Osteocyte (in vitro differentiated cells): Measurements from ENCODE around the gene ATP10B. TPM values are rescaled to one million over a fixed set of nuclear protein-coding genes. Genes with fewer than 3 reads are reported as not detected.

Experiments
- DNase-seq: peaks from one replicate; pipeline ENCODE4 v3.0.0; 2021; ENCODE audit warnings: mixed read lengths; ENCODE audit not compliant: unreplicated experiment; ENCODE audit errors: extremely low spot score
- H3K27ac Mint-ChIP-seq: one replicate; pipeline ENCODE4 v1.8.0; 2021; ENCODE audit warnings: mild to moderate bottlenecking, mixed read lengths; ENCODE audit not compliant: unreplicated experiment
- H3K27me3 Mint-ChIP-seq: one replicate; pipeline ENCODE4 v1.8.0; 2021; ENCODE audit warnings: mixed read lengths; ENCODE audit not compliant: unreplicated experiment
- H3K36me3 Mint-ChIP-seq: one replicate; pipeline ENCODE4 v1.8.0; 2021; ENCODE audit warnings: mixed read lengths; ENCODE audit not compliant: unreplicated experiment
- H3K4me1 Mint-ChIP-seq: one replicate; pipeline ENCODE4 v1.8.0; 2021; ENCODE audit warnings: mixed read lengths; ENCODE audit not compliant: unreplicated experiment
- H3K4me3 Mint-ChIP-seq: one replicate; pipeline ENCODE4 v1.8.0; 2021; ENCODE audit warnings: mild to moderate bottlenecking, moderate library complexity, mixed read lengths; ENCODE audit not compliant: unreplicated experiment
- H3K9me3 Mint-ChIP-seq: one replicate; pipeline ENCODE4 v1.8.0; 2021; ENCODE audit warnings: mixed read lengths; ENCODE audit not compliant: unreplicated experiment
- total RNA-seq: library from RNA; stranded (reverse); gene quantifications from 2 replicates; pipeline ENCODE4 v1.2.1, GENCODE V29; 2021
- TF ChIP-seq, protein P1 (sequence below): fragments of 200-600 bp; sonication (generic); IDR thresholded peaks from 2 replicates; pipeline ENCODE4 v1.5.0; 2021; ENCODE audit warnings: antibody characterized with exemption, mild to moderate bottlenecking, moderate library complexity

The ATP10B gene
- total RNA-seq, 1 donor from 2014 or later, result not detected

DNA sequence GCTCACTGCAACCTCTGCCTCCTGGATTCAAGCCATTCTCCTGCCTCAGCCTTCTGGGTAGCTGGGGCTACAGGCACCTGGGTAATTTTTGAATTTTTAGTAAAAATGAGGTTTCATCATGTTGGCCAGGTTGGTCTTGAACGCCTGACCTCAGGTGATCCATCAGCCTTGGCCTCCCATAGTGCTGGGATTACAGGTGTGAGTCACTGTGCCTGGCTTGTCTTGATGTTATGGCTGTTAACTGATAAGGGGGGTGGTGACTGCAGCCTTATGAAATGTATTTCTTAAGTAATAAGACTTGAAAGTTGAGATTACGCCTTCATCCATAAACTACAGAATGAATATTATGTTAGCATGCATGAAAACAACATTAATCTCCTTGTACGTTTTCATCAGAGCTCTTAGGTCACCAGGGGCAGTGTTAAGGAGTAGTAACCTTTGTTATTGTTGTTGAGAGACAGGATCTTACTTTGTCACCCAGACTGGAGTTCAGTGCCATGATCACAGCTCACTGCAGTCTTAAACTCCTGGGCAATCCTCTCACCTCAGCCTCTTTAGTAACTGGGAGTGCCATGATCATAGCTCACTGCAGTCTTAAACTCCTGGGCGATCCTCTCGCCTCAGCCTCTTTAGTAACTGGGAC, 148.3 kb downstream of the ATP10B start:
- Mint-ChIP-seq H3K4me1 (no peaks in the 10 kb centered on the region), H3K27me3 (no peaks in the 10 kb centered on the region), H3K27ac (no peak overlapping the region), H3K9me3 (peaks cover 23% of the 10 kb centered on the region), H3K4me3 (no peak overlapping the region), H3K36me3 (no peaks in the 10 kb centered on the region)
- DNase-seq, result no peak
- TF ChIP-seq, protein P1, sequence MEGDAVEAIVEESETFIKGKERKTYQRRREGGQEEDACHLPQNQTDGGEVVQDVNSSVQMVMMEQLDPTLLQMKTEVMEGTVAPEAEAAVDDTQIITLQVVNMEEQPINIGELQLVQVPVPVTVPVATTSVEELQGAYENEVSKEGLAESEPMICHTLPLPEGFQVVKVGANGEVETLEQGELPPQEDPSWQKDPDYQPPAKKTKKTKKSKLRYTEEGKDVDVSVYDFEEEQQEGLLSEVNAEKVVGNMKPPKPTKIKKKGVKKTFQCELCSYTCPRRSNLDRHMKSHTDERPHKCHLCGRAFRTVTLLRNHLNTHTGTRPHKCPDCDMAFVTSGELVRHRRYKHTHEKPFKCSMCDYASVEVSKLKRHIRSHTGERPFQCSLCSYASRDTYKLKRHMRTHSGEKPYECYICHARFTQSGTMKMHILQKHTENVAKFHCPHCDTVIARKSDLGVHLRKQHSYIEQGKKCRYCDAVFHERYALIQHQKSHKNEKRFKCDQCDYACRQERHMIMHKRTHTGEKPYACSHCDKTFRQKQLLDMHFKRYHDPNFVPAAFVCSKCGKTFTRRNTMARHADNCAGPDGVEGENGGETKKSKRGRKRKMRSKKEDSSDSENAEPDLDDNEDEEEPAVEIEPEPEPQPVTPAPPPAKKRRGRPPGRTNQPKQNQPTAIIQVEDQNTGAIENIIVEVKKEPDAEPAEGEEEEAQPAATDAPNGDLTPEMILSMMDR, result no peak

DNA sequence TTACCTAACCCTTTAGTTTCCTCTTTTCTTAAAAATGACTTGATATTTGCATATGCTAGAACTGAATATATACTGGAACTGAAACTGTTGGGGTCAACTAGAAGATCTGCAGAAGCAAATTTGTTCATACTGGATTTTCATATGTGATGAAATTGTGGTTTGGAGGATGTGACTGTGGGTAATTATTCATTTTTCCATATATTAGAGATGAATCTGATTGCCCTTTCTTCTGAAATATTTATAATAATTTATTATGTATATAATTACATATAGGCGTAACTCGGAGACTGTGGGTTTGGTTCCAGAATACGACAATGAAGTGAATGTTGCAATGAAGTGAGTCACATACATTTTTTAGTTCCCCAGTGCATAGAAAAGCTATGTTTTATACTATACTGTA, 149.1 kb downstream of the ATP10B start:
- no peak for DNase-seq
- Mint-ChIP-seq H3K36me3 (no peaks in the 10 kb centered on the region), H3K4me1 (no peaks in the 10 kb centered on the region), H3K27ac (no peak overlapping the region), H3K4me3 (no peak overlapping the region), H3K9me3 (peaks cover 17% of the 10 kb centered on the region), H3K27me3 (no peaks in the 10 kb centered on the region)
- TF ChIP-seq, protein P1, result no peak

DNA sequence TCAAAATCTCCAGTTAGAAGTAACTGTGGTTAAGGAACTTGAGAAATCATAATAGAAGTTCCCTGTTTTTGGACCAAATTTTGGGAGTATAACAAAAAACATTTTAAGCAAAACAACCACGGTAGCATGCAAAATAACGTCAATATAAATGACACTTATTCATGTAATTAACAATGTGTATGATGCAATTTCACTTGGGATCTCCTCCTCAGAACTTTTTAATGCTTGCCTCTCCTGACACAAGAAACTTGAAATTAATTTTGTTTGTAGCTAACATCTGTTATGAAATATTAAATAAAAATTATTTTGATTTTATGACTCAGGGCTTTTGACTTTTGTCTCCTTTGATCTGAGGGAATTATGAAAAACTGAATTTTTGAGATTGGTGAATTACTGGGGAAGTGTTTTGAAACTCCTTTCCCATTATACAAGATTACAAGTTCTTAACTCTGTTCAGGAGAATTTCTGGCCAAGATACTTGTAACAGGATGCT, 149.7 kb downstream of the ATP10B start:
- DNase-seq, result no peak
- TF ChIP-seq, protein P1, result no peak
- Mint-ChIP-seq H3K27me3 (no peaks in the 10 kb centered on the region), H3K36me3 (no peaks in the 10 kb centered on the region), H3K9me3 (peaks cover 11% of the 10 kb centered on the region), H3K4me3 (no peak overlapping the region), H3K27ac (no peak overlapping the region), H3K4me1 (no peaks in the 10 kb centered on the region)

DNA sequence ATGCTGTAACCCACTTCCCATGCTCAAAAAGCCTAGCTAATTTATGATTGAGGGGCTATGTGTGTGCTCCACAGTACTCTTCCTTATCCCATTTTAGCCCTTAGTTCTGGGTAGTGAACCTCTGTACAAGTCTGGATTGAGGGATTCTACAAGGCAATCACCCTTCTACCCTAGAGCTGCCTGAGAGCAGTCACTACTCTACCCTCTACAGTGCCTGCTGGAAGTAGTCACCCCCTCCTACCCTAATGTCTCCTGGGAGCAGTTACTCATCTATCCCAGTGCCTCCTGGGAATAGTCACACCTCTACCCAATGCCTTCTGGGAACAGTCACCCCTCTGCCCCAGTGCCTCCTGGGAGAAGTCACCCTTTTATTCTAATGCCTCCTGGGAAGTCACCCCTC, 150.6 kb downstream of the ATP10B start:
- Mint-ChIP-seq H3K4me3 (no peak overlapping the region), H3K9me3 (peaks cover 8% of the 10 kb centered on the region), H3K4me1 (no peaks in the 10 kb centered on the region), H3K36me3 (no peaks in the 10 kb centered on the region), H3K27ac (no peak overlapping the region), H3K27me3 (no peaks in the 10 kb centered on the region)
- no peak for DNase-seq
- TF ChIP-seq, protein P1, result no peak

DNA sequence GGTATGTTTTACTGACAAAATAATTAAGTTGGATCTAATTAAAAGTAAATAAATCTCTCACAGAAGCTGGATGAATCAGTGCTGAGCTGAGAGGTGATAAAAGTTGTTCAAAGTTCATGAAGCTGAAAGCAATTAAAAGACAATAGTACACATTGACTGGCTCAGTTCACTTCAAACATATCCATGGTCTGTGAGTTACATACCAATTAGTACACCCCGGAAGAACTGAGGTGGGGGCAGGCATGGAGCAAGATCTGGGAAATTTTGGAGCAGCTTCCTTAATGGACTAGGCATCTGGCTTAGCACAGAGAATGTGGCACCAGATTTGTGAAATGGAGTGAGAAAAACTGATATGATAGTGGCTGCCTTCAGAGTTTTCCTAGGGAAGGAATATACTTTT, 152.7 kb downstream of the ATP10B start:
- no peak for DNase-seq
- Mint-ChIP-seq H3K4me1 (no peaks in the 10 kb centered on the region), H3K36me3 (no peaks in the 10 kb centered on the region), H3K27ac (no peak overlapping the region), H3K9me3 (no peaks in the 10 kb centered on the region), H3K4me3 (no peak overlapping the region), H3K27me3 (no peaks in the 10 kb centered on the region)
- TF ChIP-seq, protein P1, result no peak
